HL-60 (cell line): ENCODE measurements around the gene ARHGAP23.

Experiments
- CTCF ChIP-seq: IDR thresholded peaks from one replicate; pipeline ENCODE4 v1.5.1; 2011; ENCODE audit warnings: low read length, control low read depth, inconsistent platforms; ENCODE audit not compliant: insufficient read depth
- POLR2AphosphoS5 ChIP-seq: IDR thresholded peaks from 2 replicates; pipeline ENCODE4 v1.6.1; 2012; ENCODE audit warnings: low read depth

DNA sequence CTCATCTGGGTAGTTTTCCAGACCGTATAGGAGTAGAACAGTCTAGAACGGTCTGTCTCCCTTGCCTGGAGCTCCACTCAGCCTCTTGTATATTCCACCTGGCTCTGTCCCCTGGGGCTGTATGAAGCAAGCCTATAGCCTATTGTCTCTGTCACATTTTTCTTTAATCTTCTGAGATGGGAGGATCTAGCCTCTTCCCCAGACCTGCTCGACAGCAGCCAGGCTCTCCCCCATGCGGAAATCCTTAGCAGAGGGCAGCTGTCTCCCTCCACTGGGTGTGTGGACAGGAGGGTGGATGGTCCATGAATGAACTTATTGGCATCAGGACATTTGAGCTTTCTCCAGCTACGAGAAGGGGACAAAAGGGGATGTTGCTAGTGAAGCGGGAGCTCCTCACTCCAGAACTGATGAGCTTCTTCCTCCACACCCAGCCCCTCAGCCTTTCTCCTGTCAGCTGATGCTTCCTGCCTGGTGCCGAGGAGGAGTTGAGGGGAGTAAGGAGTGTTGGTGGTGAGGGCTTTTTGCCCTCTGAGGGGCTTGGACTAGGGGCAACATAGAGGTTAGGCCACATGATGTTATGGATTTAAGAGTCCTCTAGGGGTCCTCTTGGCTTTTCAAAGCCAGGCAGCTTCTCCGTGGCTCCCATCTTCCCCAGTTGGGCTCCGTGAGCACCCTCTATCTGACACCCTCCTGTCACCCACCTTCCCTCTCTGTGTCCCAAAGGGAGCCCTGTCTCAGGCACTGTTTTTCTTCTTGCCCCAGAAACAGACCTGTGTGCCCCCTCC lies 28.0 kb downstream of the ARHGAP23 start:
- TF ChIP-seq POLR2AphosphoS5, result no peak
- no peak for TF ChIP-seq CTCF
